Thoracic aorta (tissue), 2 donors: Measurements from ENCODE around the gene TDRD7. TPM values are rescaled to one million over a fixed set of nuclear protein-coding genes. Genes with fewer than 3 reads are reported as not detected.

Experiments
- ATAC-seq: fragments of 150-250 bp; one replicate; pipeline ENCODE4 v1.8.0; 2017; ENCODE audit warnings: low read depth; ENCODE audit not compliant: insufficient number of reproducible peaks, low FRiP score
- DNase-seq: peaks from one replicate; pipeline ENCODE4 v3.0.0-alpha.2; 2020; ENCODE audit warnings: low spot score
- H3K27ac ChIP-seq, 2 donors: fragments of 200-600 bp; sonication (generic); 1 replicate in 1 of 2; 2 replicates in 1 of 2; pipeline ENCODE4 v1.5.1; 2016; ENCODE audit warnings: mild to moderate bottlenecking in 2 of 2, moderate library complexity in 2 of 2
- H3K27me3 ChIP-seq: fragments of 200-600 bp; sonication (generic); replicated peaks from 2 replicates; pipeline ENCODE4 v1.6.0; 2016; ENCODE audit warnings: mild to moderate bottlenecking; ENCODE audit not compliant: insufficient read depth
- H3K36me3 ChIP-seq: fragments of 200-600 bp; sonication (generic); one replicate; pipeline ENCODE4 v1.5.1; 2016
- H3K4me1 ChIP-seq, 2 donors: fragments of 200-600 bp; sonication (generic); 1 replicate in 1 of 2; 2 replicates in 1 of 2; pipeline versions ENCODE4 v1.5.1 to v1.6.0; 2016; ENCODE audit warnings: low read depth in 2 of 2, mild to moderate bottlenecking in 1 of 2; ENCODE audit not compliant: control insufficient read depth in 1 of 2
- H3K4me3 ChIP-seq: fragments of 200-600 bp; sonication (generic); 2 replicates; pipeline ENCODE4 v1.5.1; 2016; ENCODE audit warnings: mild to moderate bottlenecking
- H3K9me3 ChIP-seq: fragments of 200-600 bp; sonication (generic); 2 replicates; pipeline ENCODE4 v1.5.1; 2016
- CTCF ChIP-seq: fragments of 200-600 bp; sonication (generic); IDR thresholded peaks from one replicate; pipeline ENCODE4 v1.5.1; 2019; ENCODE audit warnings: antibody characterized with exemption
- total RNA-seq, 2 donors: library from RNA; depleted of rRNA; stranded (reverse); fragments of >200 nt; gene quantifications; one replicate each; pipeline versions ENCODE4 v1.1.0 to v1.2.3, GENCODE V29; 2016

TDRD7 gene
- total RNA-seq, 2 donors from 2014 or later, result 13.9 to 16.2 TPM

GRCh38 chr9:97425973-97426336 is 14.1 kb downstream of the TDRD7 start:
- no peak overlapping the region for H3K4me3 ChIP-seq
- H3K36me3 ChIP-seq, result peaks cover 11% of the 10 kb centered on the region
- H3K27ac ChIP-seq, result no peak overlapping the region
- ATAC-seq (no peak), DNase-seq (no peak)
- no peaks in the 10 kb centered on the region for H3K27me3 ChIP-seq
- no peaks in the 10 kb centered on the region for H3K9me3 ChIP-seq
- TF ChIP-seq CTCF, result no peak
- no peaks in the 10 kb centered on the region for H3K4me1 ChIP-seq

GRCh38 chr9:97427885-97428284 is 16.0 kb downstream of the TDRD7 start:
- TF ChIP-seq CTCF, result no peak
- ATAC-seq (no peak), DNase-seq (no peak)
- Histone ChIP-seq H3K4me3 (no peak overlapping the region), H3K27me3 (no peaks in the 10 kb centered on the region), H3K36me3 (peaks cover 15% of the 10 kb centered on the region), H3K4me1 (no peaks in the 10 kb centered on the region), H3K9me3 (no peaks in the 10 kb centered on the region), H3K27ac (no peak overlapping the region)

GRCh38 chr9:97430316-97431043 is 18.6 kb downstream of the TDRD7 start:
- H3K9me3 ChIP-seq, result no peaks in the 10 kb centered on the region
- H3K4me3 ChIP-seq, result no peak overlapping the region
- no peaks in the 10 kb centered on the region for H3K27me3 ChIP-seq
- no peak for TF ChIP-seq CTCF
- H3K4me1 ChIP-seq, result no peaks in the 10 kb centered on the region
- DNase-seq, result no peak
- ATAC-seq, result no peak
- H3K36me3 ChIP-seq, result peaks cover 17% of the 10 kb centered on the region
- H3K27ac ChIP-seq, result no peak overlapping the region

GRCh38 chr9:97431044-97431441 is 19.1 kb downstream of the TDRD7 start:
- ATAC-seq (no peak), DNase-seq (no peak)
- Histone ChIP-seq H3K4me3 (no peak overlapping the region), H3K27me3 (no peaks in the 10 kb centered on the region), H3K4me1 (no peaks in the 10 kb centered on the region), H3K9me3 (no peaks in the 10 kb centered on the region), H3K27ac (no peak overlapping the region), H3K36me3 (peaks cover 17% of the 10 kb centered on the region)
- no peak for TF ChIP-seq CTCF

GRCh38 chr9:97431549-97432143 is 19.8 kb downstream of the TDRD7 start:
- Histone ChIP-seq H3K4me3 (no peak overlapping the region), H3K9me3 (no peaks in the 10 kb centered on the region), H3K27ac (no peak overlapping the region), H3K36me3 (peaks cover 17% of the 10 kb centered on the region), H3K4me1 (no peaks in the 10 kb centered on the region), H3K27me3 (no peaks in the 10 kb centered on the region)
- DNase-seq (no peak), ATAC-seq (no peak)
- TF ChIP-seq CTCF, result no peak
